Vagina (tissue), 2 donors: ENCODE results near the gene VDAC2. TPM values are rescaled to one million over a fixed set of nuclear protein-coding genes. Genes with fewer than 3 reads are reported as not detected.

Experiments used
- DNase-seq, 2 donors: peaks; one replicate each; pipeline ENCODE4 v3.0.0-alpha.2; 2017; ENCODE audit errors: extremely low spot score in 2 of 2
- H3K27ac ChIP-seq: fragments of 200-600 bp; sonication (generic); one replicate; pipeline ENCODE4 v1.5.1; 2019
- H3K27me3 ChIP-seq: fragments of 200-600 bp; sonication (generic); one replicate; pipeline ENCODE4 v1.5.1; 2019
- H3K36me3 ChIP-seq, 2 donors: fragments of 200-600 bp; sonication (generic); one replicate each; pipeline ENCODE4 v1.5.1; 2017 to 2019
- H3K4me1 ChIP-seq: fragments of 200-600 bp; sonication (generic); one replicate; pipeline ENCODE4 v1.5.1; 2019
- H3K4me3 ChIP-seq, 2 donors: fragments of 200-600 bp; sonication (generic); 1 replicate in 1 of 2; 2 replicates in 1 of 2; pipeline ENCODE4 v1.5.1; 2016 to 2019
- H3K9me3 ChIP-seq: fragments of 200-600 bp; sonication (generic); one replicate; pipeline ENCODE4 v1.5.1; 2019
- CTCF ChIP-seq, 3 experiments: fragments of 450-650 bp in 2 of 3; fragments of 200-600 bp in 1 of 3; sonication (generic) in 1 of 3; IDR thresholded peaks; one replicate each; pipeline ENCODE4 v1.5.1; 2017 to 2019; ENCODE audit warnings: antibody characterized with exemption in 3 of 3, mild to moderate bottlenecking in 2 of 3, moderate library complexity in 2 of 3
- POLR2A ChIP-seq, 2 donors: fragments of 450-650 bp; IDR thresholded peaks; one replicate each; pipeline ENCODE4 v1.6.1; 2017; ENCODE audit warnings: antibody characterized with exemption in 2 of 2, mild to moderate bottlenecking in 2 of 2, moderate library complexity in 2 of 2
- POLR2AphosphoS5 ChIP-seq, 2 donors: sonication (generic); formaldehyde crosslinking; IDR thresholded peaks; one replicate each; pipeline ENCODE4 v1.9.0; 2017; ENCODE audit warnings: antibody characterized with exemption in 2 of 2, mild to moderate bottlenecking in 2 of 2, low read depth in 1 of 2; ENCODE audit not compliant: insufficient read depth in 1 of 2
- intact Hi-C: fragments of 100-400 bp; cut with DNase I; formaldehyde crosslinking; loops from one replicate; pipeline ENCODE4 v1.15.1; 2023
- total RNA-seq: library from RNA; depleted of rRNA; stranded (reverse); fragments of >200 nt; gene quantifications from one replicate; pipeline ENCODE4 v1.2.3, GENCODE V29; 2016

The VDAC2 gene
- total RNA-seq, 1 donor from 2014 or later = 127 TPM

DNA sequence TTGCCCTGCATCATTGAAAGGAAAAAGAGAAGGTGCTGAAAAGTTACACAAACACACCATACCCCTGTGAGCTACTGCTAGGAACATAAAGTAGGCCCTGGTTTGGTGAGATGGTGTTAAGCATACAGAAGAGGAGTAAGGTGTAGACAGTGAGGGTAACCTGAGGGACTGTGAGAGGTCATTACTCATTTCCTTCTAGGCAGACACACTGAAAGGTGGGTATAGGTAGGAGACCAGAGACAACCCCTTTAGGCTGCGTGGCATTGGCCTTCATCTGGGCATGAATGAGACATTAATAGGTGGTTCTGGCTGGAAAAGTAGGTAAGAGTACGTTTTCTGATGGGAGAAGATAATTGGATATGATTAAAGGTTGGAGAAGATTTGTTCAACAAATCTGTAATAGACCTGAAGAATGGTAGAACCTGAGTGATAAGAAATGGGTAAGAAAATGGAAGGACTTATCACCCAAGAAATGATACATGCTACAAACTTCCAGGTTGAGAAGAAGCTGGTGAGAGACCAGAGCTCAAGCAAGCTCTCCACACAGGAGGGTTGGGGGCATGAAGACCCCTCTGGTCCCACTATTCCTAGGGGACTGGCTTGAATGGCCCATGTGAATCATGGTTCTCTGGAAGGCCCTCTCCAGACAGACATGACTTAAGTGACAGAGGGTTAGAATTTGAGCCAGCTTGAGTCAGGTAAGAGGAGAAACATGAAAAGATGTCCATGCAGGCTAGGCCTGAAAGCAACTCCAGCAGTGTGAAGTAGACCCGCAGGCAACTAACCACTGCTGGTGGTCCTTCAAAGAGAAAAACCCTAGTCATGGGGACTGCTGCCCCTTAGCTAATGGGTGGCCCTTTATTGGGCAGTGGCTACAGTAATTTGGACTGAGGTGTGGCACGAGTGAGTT is 21.3 kb downstream of the VDAC2 start:
- Histone ChIP-seq H3K27me3 (no peaks in the 10 kb centered on the region), H3K4me3 (no peak overlapping the region), H3K27ac (peak overlapping the region; percentile 45), H3K9me3 (no peaks in the 10 kb centered on the region), H3K36me3 (peaks cover 0 to 31% of the 10 kb centered on the region in 2 donors), H3K4me1 (peaks cover 46% of the 10 kb centered on the region)
- intact Hi-C loops = loop anchor here (5.0 to 10.0 kb wide), 2 partner anchors 120 to 967 kb away; partner anchors contain the start of gene SAMD8
- no peak for DNase-seq
- TF ChIP-seq POLR2A (IDR thresholded peaks at IDR 0.05) = no peak
- TF ChIP-seq POLR2AphosphoS5 (IDR thresholded peaks at IDR 0.05; ENCODE audit: insufficient read depth in 1 of 2, low read depth in 1 of 2) = no peak

GRCh38 chr10:75233444-75234016 is 22.9 kb downstream of the VDAC2 start:
- H3K27ac ChIP-seq = peak overlapping the region; percentile 94
- no peaks in the 10 kb centered on the region for H3K27me3 ChIP-seq
- H3K9me3 ChIP-seq = no peaks in the 10 kb centered on the region
- no peak for TF ChIP-seq POLR2AphosphoS5 (IDR thresholded peaks at IDR 0.05; ENCODE audit: insufficient read depth in 1 of 2, low read depth in 1 of 2)
- TF ChIP-seq CTCF (IDR thresholded peaks at IDR 0.05) = no peak
- no peak for TF ChIP-seq POLR2A (IDR thresholded peaks at IDR 0.05)
- peaks cover 30% of the 10 kb centered on the region for H3K4me1 ChIP-seq
- no peak for DNase-seq
- H3K4me3 ChIP-seq = peak overlapping the region; percentile 60 to 96
- intact Hi-C loops = loop anchor here (5.0 to 10.0 kb wide), 2 partner anchors 121 to 969 kb away; partner anchors contain the start of gene SAMD8
- H3K36me3 ChIP-seq = peaks cover 0 to 31% of the 10 kb centered on the region in 2 donors

GRCh38 chr10:75234017-75234682 is 23.6 kb downstream of the VDAC2 start:
- Histone ChIP-seq H3K4me3 (peak overlapping the region; percentile 60 to 96), H3K27ac (peak overlapping the region; percentile 94), H3K36me3 (peaks cover 0 to 26% of the 10 kb centered on the region in 2 donors), H3K27me3 (no peaks in the 10 kb centered on the region), H3K9me3 (no peaks in the 10 kb centered on the region), H3K4me1 (peaks cover 24% of the 10 kb centered on the region)
- TF ChIP-seq POLR2AphosphoS5 (IDR thresholded peaks at IDR 0.05; ENCODE audit: insufficient read depth in 1 of 2, low read depth in 1 of 2) = peak in 1 of 2 donors; percentile 88
- no peak for TF ChIP-seq CTCF (IDR thresholded peaks at IDR 0.05)
- TF ChIP-seq POLR2A (IDR thresholded peaks at IDR 0.05) = peak in 1 of 2 donors; percentile 58
- intact Hi-C loops = loop anchor here (5.0 to 10.0 kb wide), 2 partner anchors 122 to 969 kb away; partner anchors contain the start of gene SAMD8
- DNase-seq = peak in 1 of 2 donors; percentile 96

DNA sequence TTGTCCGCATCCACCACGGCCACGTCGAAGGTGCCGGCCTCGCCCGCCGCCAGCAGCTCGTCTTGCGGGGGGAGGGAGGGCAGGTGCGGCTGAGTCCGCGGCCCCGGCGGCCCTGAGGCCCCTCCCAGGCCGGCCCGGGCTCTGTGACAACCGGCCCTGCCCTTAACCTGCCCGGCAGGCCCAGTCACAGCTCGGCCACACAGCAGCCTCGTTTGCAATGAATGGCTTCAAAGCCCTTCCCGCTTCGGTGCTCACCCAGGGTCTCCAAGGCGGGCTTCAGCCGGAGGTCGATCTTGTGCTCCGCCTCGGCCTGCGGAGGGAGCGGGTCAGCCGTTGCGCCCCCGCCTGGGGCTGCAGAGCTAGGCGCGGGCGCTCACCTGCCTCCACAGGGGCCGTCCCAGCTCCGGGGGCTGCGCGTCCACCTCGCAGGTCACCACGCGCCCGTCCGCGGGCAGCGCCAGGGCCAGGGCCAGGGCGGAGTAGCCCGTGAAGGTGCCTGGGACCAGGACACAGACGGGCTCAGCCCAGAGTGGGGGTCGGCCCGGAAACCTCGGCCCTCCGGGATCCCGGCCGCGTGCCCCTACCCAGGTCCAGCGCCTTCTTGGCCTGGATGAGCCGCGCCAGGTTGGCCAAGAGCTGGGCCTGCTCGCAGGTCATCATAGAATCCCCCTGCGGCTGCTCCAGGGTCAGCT is 24.2 kb downstream of the VDAC2 start:
- Histone ChIP-seq H3K4me3 (peak overlapping the region; percentile 60 to 96), H3K9me3 (no peaks in the 10 kb centered on the region), H3K4me1 (peaks cover 20% of the 10 kb centered on the region), H3K36me3 (peaks cover 0 to 19% of the 10 kb centered on the region in 2 donors), H3K27ac (peak overlapping the region; percentile 94), H3K27me3 (no peaks in the 10 kb centered on the region)
- intact Hi-C loops = loop anchor here (5.0 to 10.0 kb wide), 2 partner anchors 123 to 970 kb away; partner anchors contain the start of gene SAMD8
- TF ChIP-seq POLR2AphosphoS5 (IDR thresholded peaks at IDR 0.05; ENCODE audit: insufficient read depth in 1 of 2, low read depth in 1 of 2) (no peak), CTCF (IDR thresholded peaks at IDR 0.05) (peak in 1 of 3 experiments; percentile 3)
- DNase-seq = no peak
